Measurements from ENCODE around the gene ATP11B. TPM values are rescaled to one million over a fixed set of nuclear protein-coding genes. Genes with fewer than 3 reads are reported as not detected.

ATP11B gene
- total RNA-seq, 3 donors from 2014 or later = 70.8 to 92.8 (median 77.3) TPM

DNA sequence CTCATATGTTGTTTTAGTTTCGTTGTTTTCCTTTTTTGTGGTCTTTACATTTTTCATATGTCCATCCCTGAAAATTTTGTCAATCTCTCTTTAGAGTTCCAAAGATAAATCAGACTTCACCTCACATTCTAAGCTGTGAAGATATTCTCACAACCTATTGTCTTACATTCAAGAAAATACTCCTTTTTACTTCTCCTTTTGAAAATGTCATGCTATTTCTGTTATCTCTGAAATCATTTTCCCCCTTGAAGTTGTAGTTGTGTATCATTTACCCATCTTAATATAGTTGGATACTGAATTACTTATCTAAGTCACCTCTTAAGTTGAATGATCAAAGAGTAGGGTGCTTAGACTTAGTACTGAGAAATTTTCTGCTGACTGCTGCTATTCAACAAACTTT, 112.7 kb downstream of the ATP11B start:
- no peak for TF ChIP-seq POLR2AphosphoS5 (IDR thresholded peaks at IDR 0.05)
- TF ChIP-seq POLR2A (IDR thresholded peaks at IDR 0.05) = no peak
- TF ChIP-seq CTCF (IDR thresholded peaks at IDR 0.05) = no peak
- intact Hi-C loops (cut with DNase I; ENCODE audit: low total_unique reads) = no loop called here
- no peaks in the 10 kb centered on the region for H3K27me3 ChIP-seq
- H3K27ac ChIP-seq = no peak overlapping the region
- no peaks in the 10 kb centered on the region for H3K9me3 ChIP-seq
- DNase-seq (ENCODE audit: low spot score in 2 of 2) = no peak
- no peak overlapping the region for H3K4me3 ChIP-seq
- H3K36me3 ChIP-seq = no peaks in the 10 kb centered on the region
- H3K4me1 ChIP-seq = no peaks in the 10 kb centered on the region

GRCh38 chr3:182908471-182908870, 115.2 kb downstream of the ATP11B start:
- DNase-seq (ENCODE audit: low spot score in 2 of 2) = no peak
- Histone ChIP-seq H3K4me1 (no peaks in the 10 kb centered on the region), H3K27ac (no peak overlapping the region), H3K4me3 (no peak overlapping the region), H3K36me3 (no peaks in the 10 kb centered on the region), H3K9me3 (no peaks in the 10 kb centered on the region), H3K27me3 (no peaks in the 10 kb centered on the region)
- no peak for TF ChIP-seq POLR2AphosphoS5 (IDR thresholded peaks at IDR 0.05)
- TF ChIP-seq CTCF (IDR thresholded peaks at IDR 0.05) = no peak
- TF ChIP-seq POLR2A (IDR thresholded peaks at IDR 0.05) = no peak
- intact Hi-C loops (cut with DNase I; ENCODE audit: low total_unique reads) = no loop called here

- no peak overlapping the region for H3K27ac ChIP-seq
- no peaks in the 10 kb centered on the region for H3K27me3 ChIP-seq
- H3K9me3 ChIP-seq = no peaks in the 10 kb centered on the region
- no peak for TF ChIP-seq POLR2A (IDR thresholded peaks at IDR 0.05)
- TF ChIP-seq CTCF (IDR thresholded peaks at IDR 0.05) = peak in 1 of 3 donors; percentile 27
- no peak for TF ChIP-seq POLR2AphosphoS5 (IDR thresholded peaks at IDR 0.05)
- DNase-seq (ENCODE audit: low spot score in 2 of 2) = no peak
- no peaks in the 10 kb centered on the region for H3K36me3 ChIP-seq
- intact Hi-C loops (cut with DNase I; ENCODE audit: low total_unique reads) = no loop called here
- no peak overlapping the region for H3K4me3 ChIP-seq
- no peaks in the 10 kb centered on the region for H3K4me1 ChIP-seq
These were observed 116.2 kb downstream of the ATP11B start for GRCh38 chr3:182909318-182910040.

- TF ChIP-seq POLR2A (IDR thresholded peaks at IDR 0.05) (no peak), POLR2AphosphoS5 (IDR thresholded peaks at IDR 0.05) (no peak), CTCF (IDR thresholded peaks at IDR 0.05) (no peak)
- Histone ChIP-seq H3K27me3 (no peaks in the 10 kb centered on the region), H3K4me3 (no peak overlapping the region), H3K9me3 (no peaks in the 10 kb centered on the region), H3K4me1 (no peaks in the 10 kb centered on the region), H3K36me3 (no peaks in the 10 kb centered on the region), H3K27ac (no peak overlapping the region)
- DNase-seq (ENCODE audit: low spot score in 2 of 2) = no peak
- intact Hi-C loops (cut with DNase I; ENCODE audit: low total_unique reads) = no loop called here
These were observed 117.9 kb downstream of the ATP11B start for GRCh38 chr3:182910936-182911781.

DNA sequence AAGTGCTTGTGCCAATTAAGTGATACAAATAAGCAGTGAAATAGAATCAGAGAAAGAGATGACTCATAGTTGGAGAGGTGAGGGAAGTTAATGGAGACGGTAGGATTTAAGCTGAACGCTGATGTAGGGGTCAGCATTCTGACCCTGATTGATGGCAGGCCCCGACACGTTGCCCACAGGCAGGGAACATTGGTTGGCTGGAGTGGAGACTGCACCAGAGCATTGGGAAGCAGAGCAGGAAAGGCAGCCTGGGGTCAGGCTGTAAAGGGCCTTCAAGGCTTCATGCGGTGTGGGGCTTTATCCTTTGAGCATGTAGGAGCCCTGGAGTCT, 118.4 kb downstream of the ATP11B start:
- H3K27me3 ChIP-seq = no peaks in the 10 kb centered on the region
- TF ChIP-seq POLR2AphosphoS5 (IDR thresholded peaks at IDR 0.05) = no peak
- no peak for TF ChIP-seq POLR2A (IDR thresholded peaks at IDR 0.05)
- TF ChIP-seq CTCF (IDR thresholded peaks at IDR 0.05) = no peak
- no peak overlapping the region for H3K4me3 ChIP-seq
- no peak for DNase-seq (ENCODE audit: low spot score in 2 of 2)
- no peaks in the 10 kb centered on the region for H3K4me1 ChIP-seq
- intact Hi-C loops (cut with DNase I; ENCODE audit: low total_unique reads) = no loop called here
- no peaks in the 10 kb centered on the region for H3K9me3 ChIP-seq
- H3K27ac ChIP-seq = no peak overlapping the region
- H3K36me3 ChIP-seq = no peaks in the 10 kb centered on the region

Measured in breast epithelium (tissue), 4 donors.